Measurements from ENCODE around the gene MTOR.

MTOR gene

DNA sequence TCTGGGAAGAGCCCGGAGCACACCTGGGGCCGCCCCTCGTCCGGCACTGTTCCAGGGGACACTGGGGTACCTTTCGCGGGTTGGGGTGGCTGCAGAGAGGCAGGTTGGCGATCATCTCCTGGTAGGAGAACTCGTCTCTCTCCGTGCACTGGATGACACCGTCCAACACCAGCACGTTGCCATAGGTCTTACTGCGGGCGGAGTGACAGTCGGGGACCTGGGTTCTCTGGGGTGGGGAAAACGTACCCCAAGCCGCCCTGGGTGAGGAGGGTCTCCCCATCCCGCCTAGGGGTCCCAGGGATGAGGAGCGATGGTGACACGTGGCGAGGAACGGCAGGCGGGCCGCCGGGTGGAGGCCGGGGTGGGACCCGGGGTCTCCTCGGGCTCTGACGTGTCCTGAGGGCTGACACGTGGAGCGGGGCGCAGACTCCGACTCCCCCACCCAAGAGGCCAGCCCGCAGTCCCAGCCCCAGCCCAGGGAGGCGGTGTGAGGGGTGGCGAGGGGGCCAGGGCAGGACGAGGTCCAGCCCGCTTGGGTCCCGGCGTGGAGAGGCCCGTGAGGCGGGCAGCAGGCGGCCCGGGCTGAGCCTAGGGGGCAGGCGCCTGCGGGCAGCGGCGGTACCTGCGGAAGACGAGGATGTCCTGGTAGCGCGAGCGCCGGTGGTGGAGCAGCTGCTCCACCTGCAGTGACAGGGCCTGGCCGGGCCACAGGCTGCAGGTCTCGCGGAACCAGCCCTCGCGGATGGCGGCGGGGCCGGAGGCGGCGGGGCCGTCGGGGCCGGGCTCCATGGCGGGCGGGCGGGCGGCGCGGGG, 203.0 kb downstream of the MTOR start:
- H3K36me3 Mint-ChIP-seq (ENCODE audit: low read depth): peaks cover 30% of the 10 kb centered on the region
- no peak overlapping the region for H3K27ac Mint-ChIP-seq
- DNase-seq: no peak
- no peaks in the 10 kb centered on the region for H3K9me3 Mint-ChIP-seq
- H3K27me3 Mint-ChIP-seq (ENCODE audit: low read depth, poor library complexity): no peaks in the 10 kb centered on the region
- H3K4me1 Mint-ChIP-seq: peaks cover 31% of the 10 kb centered on the region
- peak overlapping the region; percentile 96 for H3K4me3 Mint-ChIP-seq
- no peak for TF ChIP-seq CTCF (IDR thresholded peaks at IDR 0.05)

- H3K27me3 Mint-ChIP-seq (ENCODE audit: low read depth, poor library complexity): no peaks in the 10 kb centered on the region
- no peak overlapping the region for H3K27ac Mint-ChIP-seq
- TF ChIP-seq CTCF (IDR thresholded peaks at IDR 0.05): no peak
- H3K36me3 Mint-ChIP-seq (ENCODE audit: low read depth): peaks cover 25% of the 10 kb centered on the region
- H3K4me1 Mint-ChIP-seq: peaks cover 31% of the 10 kb centered on the region
- peak overlapping the region; percentile 96 for H3K4me3 Mint-ChIP-seq
- no peak for DNase-seq
- H3K9me3 Mint-ChIP-seq: no peaks in the 10 kb centered on the region
Observed at GRCh38 chr1:11058595-11059154, 203.7 kb downstream of the MTOR start.

DNA sequence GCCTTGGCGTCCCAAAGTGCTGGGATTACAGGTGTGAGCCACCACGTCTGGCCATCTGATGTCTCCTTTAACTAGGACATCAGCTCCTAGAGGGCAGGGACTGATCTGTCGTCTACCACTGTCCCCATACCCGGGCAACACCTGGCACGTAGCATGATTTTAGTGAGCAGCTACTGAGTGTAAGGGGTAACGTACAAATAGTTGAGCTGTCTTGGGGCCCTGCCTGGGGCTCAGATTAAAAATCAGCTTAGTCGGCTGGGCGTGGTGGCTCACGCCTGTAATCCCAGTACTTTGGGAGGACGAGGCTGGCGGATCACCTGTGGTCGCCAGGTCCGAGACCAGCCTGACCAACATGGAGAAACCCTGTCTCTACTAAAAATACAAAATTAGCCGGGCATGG, 204.3 kb downstream of the MTOR start:
- H3K36me3 Mint-ChIP-seq (ENCODE audit: low read depth): peaks cover 19% of the 10 kb centered on the region
- H3K4me1 Mint-ChIP-seq: peaks cover 31% of the 10 kb centered on the region
- peak overlapping the region; percentile 96 for H3K4me3 Mint-ChIP-seq
- H3K27ac Mint-ChIP-seq: no peak overlapping the region
- TF ChIP-seq CTCF (IDR thresholded peaks at IDR 0.05): no peak
- no peaks in the 10 kb centered on the region for H3K9me3 Mint-ChIP-seq
- no peak for DNase-seq
- H3K27me3 Mint-ChIP-seq (ENCODE audit: low read depth, poor library complexity): no peaks in the 10 kb centered on the region

DNA sequence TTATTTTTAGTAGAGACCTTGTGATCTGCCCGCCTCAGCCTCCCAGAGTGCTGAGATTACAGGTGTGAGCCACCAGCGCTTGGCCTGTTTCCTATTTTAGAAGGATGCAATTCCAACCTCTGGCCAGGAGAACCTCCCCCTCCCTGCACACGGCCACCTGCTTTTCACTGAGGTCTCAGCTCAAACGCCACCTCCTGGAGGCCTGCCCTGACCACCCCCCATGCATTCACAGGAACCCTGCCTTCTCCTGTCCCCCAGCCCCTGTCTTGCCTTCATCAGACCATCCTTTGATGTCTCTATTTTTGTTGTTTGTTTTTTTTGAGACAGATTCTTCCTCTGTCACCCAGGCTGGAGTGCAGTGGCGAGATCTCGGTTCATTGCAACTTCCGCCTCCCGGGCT, 204.9 kb downstream of the MTOR start:
- peaks cover 19% of the 10 kb centered on the region for H3K36me3 Mint-ChIP-seq (ENCODE audit: low read depth)
- H3K9me3 Mint-ChIP-seq: no peaks in the 10 kb centered on the region
- no peaks in the 10 kb centered on the region for H3K27me3 Mint-ChIP-seq (ENCODE audit: low read depth, poor library complexity)
- no peak overlapping the region for H3K4me3 Mint-ChIP-seq
- H3K27ac Mint-ChIP-seq: peak overlapping the region; percentile 80
- peaks cover 27% of the 10 kb centered on the region for H3K4me1 Mint-ChIP-seq
- no peak for DNase-seq
- no peak for TF ChIP-seq CTCF (IDR thresholded peaks at IDR 0.05)
